Fibroblast of lung (primary cell): ENCODE measurements around the gene NTNG1. TPM values are rescaled to one million over a fixed set of nuclear protein-coding genes. Genes with fewer than 3 reads are reported as not detected.

Source experiments
- DNase-seq, 2 donors: peaks; one replicate each; pipeline versions ENCODE4 v3.0.0 to v3.0.0-alpha.2; 2010; ENCODE audit warnings: low read depth in 2 of 2
- H2AFZ ChIP-seq: 2 replicates; pipeline ENCODE4 v1.5.1; 2012; ENCODE audit warnings: low read length, control low read depth, inconsistent platforms
- H3K27ac ChIP-seq: 2 replicates; pipeline ENCODE4 v1.5.1; 2011; ENCODE audit warnings: low read length, control low read depth; ENCODE audit not compliant: insufficient read depth
- H3K27me3 ChIP-seq: 2 replicates; pipeline ENCODE4 v1.5.1; 2011; ENCODE audit warnings: mild to moderate bottlenecking, low read length; ENCODE audit not compliant: control insufficient read depth, insufficient read depth
- H3K36me3 ChIP-seq: 2 replicates; pipeline ENCODE4 v1.5.1; 2011; ENCODE audit warnings: low read length; ENCODE audit not compliant: control insufficient read depth, insufficient read depth
- H3K4me1 ChIP-seq: 2 replicates; pipeline ENCODE4 v1.5.1; 2011; ENCODE audit warnings: low read length; ENCODE audit not compliant: control insufficient read depth, insufficient read depth; ENCODE audit errors: extremely low read depth
- H3K4me2 ChIP-seq: 2 replicates; pipeline ENCODE4 v1.5.1; 2011; ENCODE audit warnings: low read length, control low read depth; ENCODE audit not compliant: insufficient read depth; ENCODE audit errors: extremely low read depth
- H3K4me3 ChIP-seq, 4 experiments: fragments of 200-600 bp in 1 of 4; sonication (generic) in 1 of 4; replicated peaks in 1 of 4; 2 replicates each; pipeline ENCODE4 v1.5.1; 2011 to 2016; ENCODE audit warnings: low read length in 4 of 4, low read depth in 3 of 4, mild to moderate bottlenecking in 3 of 4, control low read depth in 2 of 4, inconsistent platforms in 1 of 4, mixed read lengths in 1 of 4; ENCODE audit not compliant: insufficient read depth in 1 of 4; ENCODE audit errors: control extremely low read depth in 1 of 4
- H3K79me2 ChIP-seq: 2 replicates; pipeline ENCODE4 v1.5.1; 2012; ENCODE audit warnings: mild to moderate bottlenecking, low read length, inconsistent platforms; ENCODE audit not compliant: control insufficient read depth, insufficient read depth
- H3K9ac ChIP-seq: 2 replicates; pipeline ENCODE4 v1.5.1; 2011; ENCODE audit warnings: mild to moderate bottlenecking, low read length, control low read depth; ENCODE audit not compliant: insufficient read depth
- H3K9me3 ChIP-seq: 2 replicates; pipeline ENCODE4 v1.5.1; 2012; ENCODE audit warnings: low read depth, low read length; ENCODE audit not compliant: control insufficient read depth, insufficient read depth
- H4K20me1 ChIP-seq: 2 replicates; pipeline ENCODE4 v1.5.1; 2011; ENCODE audit warnings: low read length; ENCODE audit not compliant: control insufficient read depth, insufficient read depth; ENCODE audit errors: extremely low read depth
- EZH2 ChIP-seq: IDR thresholded peaks from 2 replicates; pipeline ENCODE4 v1.5.1; 2012; ENCODE audit warnings: low read length, control low read depth, mild to moderate bottlenecking; ENCODE audit errors: missing control alignments
- polyA plus RNA-seq, 2 donors: library from polyadenylated mRNA; depleted of rRNA in 1 of 2; stranded (reverse) in 1 of 2; unstranded in 1 of 2; fragments of >200 nt; gene quantifications; 2 replicates each; pipeline ENCODE4 v1.2.1, GENCODE V29; 2011 to 2012; ENCODE audit warnings: missing spikeins in 1 of 2
- total RNA-seq: library from RNA; depleted of rRNA; stranded (reverse); fragments of >200 nt; gene quantifications from 2 replicates; pipeline ENCODE4 v1.2.1, GENCODE V29; 2014
- TF ChIP-seq, protein P1 (sequence below), 2 donors: IDR thresholded peaks in 1 of 2; conservative IDR thresholded peaks in 1 of 2; 1 replicate in 1 of 2; 2 replicates in 1 of 2; pipeline ENCODE4 v1.5.1; 2011 to 2012; ENCODE audit warnings: low read length in 2 of 2, control low read depth in 1 of 2, inconsistent platforms in 1 of 2, low read depth in 1 of 2, mild to moderate bottlenecking in 1 of 2

Gene NTNG1
- total and polyA plus RNA-seq, 2 donors (not counting 1 experiment from before 2014, with no cell fraction given) = 0.82 to 8.6 TPM

DNA sequence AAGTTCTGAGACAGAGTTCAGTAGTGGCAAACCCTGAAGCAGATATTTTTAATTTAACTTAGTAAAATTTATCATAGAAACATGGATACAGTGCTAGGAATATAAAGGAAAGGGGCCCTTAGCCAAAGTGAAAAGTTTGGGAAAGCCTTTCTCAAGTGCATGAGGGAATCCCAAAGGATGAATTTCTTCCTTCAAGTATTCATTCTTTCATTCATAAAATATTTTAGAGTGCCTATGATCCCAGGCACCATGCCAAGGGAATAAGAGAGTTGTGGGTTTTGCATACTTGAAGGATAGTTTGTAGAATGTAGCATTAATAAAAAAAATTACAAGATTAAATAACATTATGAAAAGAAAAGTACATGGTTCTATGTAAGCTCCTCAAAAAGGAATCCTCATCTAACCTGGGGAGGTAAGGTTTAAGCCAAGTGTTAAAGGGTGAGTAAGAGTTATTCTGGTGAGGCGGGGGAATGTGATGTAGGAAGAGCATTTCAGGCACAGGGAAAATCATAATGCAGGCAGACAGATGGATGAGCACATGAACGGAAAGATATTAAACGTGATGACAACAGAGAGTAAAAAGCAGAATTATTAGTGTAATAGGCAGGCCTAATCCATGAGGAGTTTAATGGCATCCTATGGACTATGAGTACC is 40.4 kb upstream of the NTNG1 start:
- TF ChIP-seq EZH2 = no peak
- TF ChIP-seq, protein P1, sequence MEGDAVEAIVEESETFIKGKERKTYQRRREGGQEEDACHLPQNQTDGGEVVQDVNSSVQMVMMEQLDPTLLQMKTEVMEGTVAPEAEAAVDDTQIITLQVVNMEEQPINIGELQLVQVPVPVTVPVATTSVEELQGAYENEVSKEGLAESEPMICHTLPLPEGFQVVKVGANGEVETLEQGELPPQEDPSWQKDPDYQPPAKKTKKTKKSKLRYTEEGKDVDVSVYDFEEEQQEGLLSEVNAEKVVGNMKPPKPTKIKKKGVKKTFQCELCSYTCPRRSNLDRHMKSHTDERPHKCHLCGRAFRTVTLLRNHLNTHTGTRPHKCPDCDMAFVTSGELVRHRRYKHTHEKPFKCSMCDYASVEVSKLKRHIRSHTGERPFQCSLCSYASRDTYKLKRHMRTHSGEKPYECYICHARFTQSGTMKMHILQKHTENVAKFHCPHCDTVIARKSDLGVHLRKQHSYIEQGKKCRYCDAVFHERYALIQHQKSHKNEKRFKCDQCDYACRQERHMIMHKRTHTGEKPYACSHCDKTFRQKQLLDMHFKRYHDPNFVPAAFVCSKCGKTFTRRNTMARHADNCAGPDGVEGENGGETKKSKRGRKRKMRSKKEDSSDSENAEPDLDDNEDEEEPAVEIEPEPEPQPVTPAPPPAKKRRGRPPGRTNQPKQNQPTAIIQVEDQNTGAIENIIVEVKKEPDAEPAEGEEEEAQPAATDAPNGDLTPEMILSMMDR (conservative IDR thresholded peaks at IDR 0.05 in 1 of 2, IDR thresholded peaks at IDR 0.05 in 1 of 2; ENCODE audit: low read depth in 1 of 2, low read length in 2 of 2) = no peak
- DNase-seq = peak in 1 of 2 donors; percentile 48
- Histone ChIP-seq H3K27ac (no peak overlapping the region), H3K9ac (no peak overlapping the region), H3K4me3 (no peak overlapping the region), H3K27me3 (no peaks in the 10 kb centered on the region), H2AFZ (no peak overlapping the region), H3K36me3 (no peaks in the 10 kb centered on the region), H3K4me2 (no peak overlapping the region), H3K9me3 (no peaks in the 10 kb centered on the region), H3K4me1 (no peaks in the 10 kb centered on the region), H4K20me1 (no peaks in the 10 kb centered on the region), H3K79me2 (no peaks in the 10 kb centered on the region)

DNA sequence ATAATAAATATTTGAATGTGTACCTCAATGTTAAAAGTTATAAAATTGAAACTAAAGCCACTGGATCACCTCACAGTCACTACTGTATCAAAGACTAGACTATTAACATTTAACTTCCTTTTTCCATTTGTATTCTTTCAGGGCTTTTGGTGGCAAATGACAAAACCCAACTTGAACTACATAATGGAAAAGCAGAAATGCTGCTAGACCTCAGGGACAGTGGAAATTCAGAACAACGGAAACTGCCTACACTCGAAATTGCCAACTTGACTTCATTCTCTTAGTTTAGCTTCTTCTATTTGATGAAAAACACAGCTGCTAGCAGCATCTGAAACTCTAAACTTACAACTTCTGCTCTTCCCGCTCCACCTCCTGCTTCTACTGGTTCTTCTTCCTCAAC is 34.9 kb upstream of the NTNG1 start:
- no peak overlapping the region for H3K9ac ChIP-seq
- no peak overlapping the region for H2AFZ ChIP-seq
- H4K20me1 ChIP-seq = no peaks in the 10 kb centered on the region
- H3K27ac ChIP-seq = no peak overlapping the region
- H3K9me3 ChIP-seq = no peaks in the 10 kb centered on the region
- no peaks in the 10 kb centered on the region for H3K27me3 ChIP-seq
- no peak overlapping the region for H3K4me3 ChIP-seq
- no peaks in the 10 kb centered on the region for H3K4me1 ChIP-seq
- TF ChIP-seq EZH2 = no peak
- TF ChIP-seq, protein P1 (conservative IDR thresholded peaks at IDR 0.05 in 1 of 2, IDR thresholded peaks at IDR 0.05 in 1 of 2; ENCODE audit: low read depth in 1 of 2, low read length in 2 of 2) = no peak
- no peaks in the 10 kb centered on the region for H3K36me3 ChIP-seq
- H3K79me2 ChIP-seq = no peaks in the 10 kb centered on the region
- DNase-seq = no peak
- no peak overlapping the region for H3K4me2 ChIP-seq

DNA sequence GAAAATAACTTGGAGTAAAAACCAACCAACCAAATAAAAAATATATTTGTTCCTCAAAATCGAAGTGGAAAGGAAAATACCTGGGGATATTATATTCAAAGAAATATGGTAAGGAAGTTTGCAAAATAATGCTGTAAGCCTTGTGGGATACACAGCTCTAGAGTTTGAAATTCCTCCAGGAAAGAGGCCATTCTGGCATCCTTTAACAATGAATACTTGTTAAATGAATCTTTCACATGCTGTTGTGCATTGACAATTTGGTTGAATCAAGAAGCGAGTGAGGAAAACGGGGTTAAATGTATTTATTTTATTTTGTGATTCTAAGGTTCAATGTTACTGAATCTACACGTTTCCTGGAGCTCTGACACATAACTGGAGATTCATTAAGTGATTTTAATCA is 30.5 kb upstream of the NTNG1 start:
- Histone ChIP-seq H3K4me2 (peak overlapping the region; percentile 13), H3K9me3 (no peaks in the 10 kb centered on the region), H3K4me3 (no peak overlapping the region), H3K36me3 (no peaks in the 10 kb centered on the region), H3K27ac (no peak overlapping the region), H3K9ac (no peak overlapping the region), H2AFZ (no peak overlapping the region), H3K79me2 (no peaks in the 10 kb centered on the region), H3K27me3 (no peaks in the 10 kb centered on the region), H3K4me1 (no peaks in the 10 kb centered on the region), H4K20me1 (no peaks in the 10 kb centered on the region)
- TF ChIP-seq, protein P1 (conservative IDR thresholded peaks at IDR 0.05 in 1 of 2, IDR thresholded peaks at IDR 0.05 in 1 of 2; ENCODE audit: low read depth in 1 of 2, low read length in 2 of 2) = no peak
- TF ChIP-seq EZH2 = no peak
- peak; percentile 53 to 63 for DNase-seq
